Fibroblast of the aortic adventitia (primary cell): ENCODE results near the gene FLRT1. TPM values are rescaled to one million over a fixed set of nuclear protein-coding genes. Genes with fewer than 3 reads are reported as not detected.

Experiments
- DNase-seq: peaks from one replicate; pipeline ENCODE4 v3.0.0-alpha.2; 2010; ENCODE audit warnings: low read depth
- H3K4me3 ChIP-seq: 2 replicates; pipeline ENCODE4 v1.5.1; 2011; ENCODE audit warnings: low read depth, mild to moderate bottlenecking, control low read depth, low read length, moderate library complexity
- CTCF ChIP-seq: IDR thresholded peaks from 2 replicates; pipeline ENCODE4 v1.5.1; 2011; ENCODE audit warnings: mild to moderate bottlenecking, low read length, control low read depth, inconsistent platforms; ENCODE audit not compliant: insufficient read depth
- total RNA-seq: library from RNA; depleted of rRNA; stranded (reverse); fragments of >200 nt; gene quantifications from 2 replicates; pipeline ENCODE4 v1.2.3, GENCODE V29; 2012; ENCODE audit warnings: low replicate concordance

The FLRT1 gene
- total RNA-seq, 1 donor = 0.18 TPM

GRCh38 chr11:64011371-64011770 is 24.4 kb upstream of the FLRT1 start:
- no peak overlapping the region for H3K4me3 ChIP-seq
- no peak for TF ChIP-seq CTCF
- DNase-seq = no peak

GRCh38 chr11:64013141-64013896 is 22.4 kb upstream of the FLRT1 start:
- no peak for DNase-seq
- H3K4me3 ChIP-seq = no peak overlapping the region
- no peak for TF ChIP-seq CTCF

GRCh38 chr11:64014356-64014755 is 21.4 kb upstream of the FLRT1 start:
- DNase-seq = no peak
- H3K4me3 ChIP-seq = no peak overlapping the region
- TF ChIP-seq CTCF = no peak

GRCh38 chr11:64015510-64015909 is 20.2 kb upstream of the FLRT1 start:
- no peak for TF ChIP-seq CTCF
- no peak for DNase-seq
- no peak overlapping the region for H3K4me3 ChIP-seq

- TF ChIP-seq CTCF = no peak
- no peak for DNase-seq
- H3K4me3 ChIP-seq = no peak overlapping the region
Measured at GRCh38 chr11:64015935-64016845, 19.5 kb upstream of the FLRT1 start.

GRCh38 chr11:64017945-64018224 is 17.8 kb upstream of the FLRT1 start:
- H3K4me3 ChIP-seq = no peak overlapping the region
- no peak for DNase-seq
- no peak for TF ChIP-seq CTCF
